Esophagus (tissue), 2 donors: ENCODE results near the gene PRPF19. TPM values are rescaled to one million over a fixed set of nuclear protein-coding genes. Genes with fewer than 3 reads are reported as not detected.

ENCODE experiments used
- H3K27ac ChIP-seq, 2 donors: one replicate each; pipeline ENCODE4 v1.5.1; 2013; ENCODE audit warnings: low read depth in 2 of 2, mild to moderate bottlenecking in 2 of 2, inconsistent platforms in 1 of 2, low read length in 1 of 2, moderate library complexity in 1 of 2
- H3K27me3 ChIP-seq, 2 donors: one replicate each; pipeline ENCODE4 v1.6.1; 2013; ENCODE audit warnings: low read length in 2 of 2, control low read depth in 1 of 2, mild to moderate bottlenecking in 1 of 2; ENCODE audit not compliant: insufficient read depth in 2 of 2, control insufficient read depth in 1 of 2
- H3K36me3 ChIP-seq, 2 donors: one replicate each; pipeline ENCODE4 v1.6.1; 2013; ENCODE audit warnings: low read length in 1 of 2; ENCODE audit not compliant: control insufficient read depth in 2 of 2, insufficient read depth in 2 of 2
- H3K4me1 ChIP-seq, 2 donors: one replicate each; pipeline ENCODE4 v1.6.1; 2013; ENCODE audit warnings: low read length in 1 of 2; ENCODE audit not compliant: control insufficient read depth in 2 of 2, insufficient read depth in 2 of 2
- H3K4me3 ChIP-seq, 2 donors: one replicate each; pipeline ENCODE4 v1.5.1; 2013; ENCODE audit warnings: low read length in 2 of 2, mild to moderate bottlenecking in 2 of 2, low read depth in 1 of 2, moderate library complexity in 1 of 2
- H3K9me3 ChIP-seq, 2 donors: one replicate each; pipeline ENCODE4 v1.6.1; 2013; ENCODE audit warnings: mild to moderate bottlenecking in 2 of 2, low read depth in 1 of 2, low read length in 1 of 2, moderate library complexity in 1 of 2; ENCODE audit not compliant: control insufficient read depth in 2 of 2, insufficient read depth in 1 of 2
- WGBS, 2 donors: extraction: QIAGEN DNeasy Blood & Tissue Kit; methylation state at CpG; one replicate each; pipeline ENCODE4 v1.1.7; 2013; 5-methylcytosine and 5-hydroxymethylcytosine counted together
- polyA plus RNA-seq, 2 donors: library from polyadenylated mRNA; stranded (reverse); fragments of 200-250 nt; gene quantifications; one replicate each; pipeline ENCODE4 v1.2.3, GENCODE V29; 2013
- donor health status: healthy with polysubstance abuse.
- donor health status: Bipolar disorder and iron deficiency.

The PRPF19 gene
- polyA plus RNA-seq, 2 donors: 55.1 to 78.2 TPM

DNA sequence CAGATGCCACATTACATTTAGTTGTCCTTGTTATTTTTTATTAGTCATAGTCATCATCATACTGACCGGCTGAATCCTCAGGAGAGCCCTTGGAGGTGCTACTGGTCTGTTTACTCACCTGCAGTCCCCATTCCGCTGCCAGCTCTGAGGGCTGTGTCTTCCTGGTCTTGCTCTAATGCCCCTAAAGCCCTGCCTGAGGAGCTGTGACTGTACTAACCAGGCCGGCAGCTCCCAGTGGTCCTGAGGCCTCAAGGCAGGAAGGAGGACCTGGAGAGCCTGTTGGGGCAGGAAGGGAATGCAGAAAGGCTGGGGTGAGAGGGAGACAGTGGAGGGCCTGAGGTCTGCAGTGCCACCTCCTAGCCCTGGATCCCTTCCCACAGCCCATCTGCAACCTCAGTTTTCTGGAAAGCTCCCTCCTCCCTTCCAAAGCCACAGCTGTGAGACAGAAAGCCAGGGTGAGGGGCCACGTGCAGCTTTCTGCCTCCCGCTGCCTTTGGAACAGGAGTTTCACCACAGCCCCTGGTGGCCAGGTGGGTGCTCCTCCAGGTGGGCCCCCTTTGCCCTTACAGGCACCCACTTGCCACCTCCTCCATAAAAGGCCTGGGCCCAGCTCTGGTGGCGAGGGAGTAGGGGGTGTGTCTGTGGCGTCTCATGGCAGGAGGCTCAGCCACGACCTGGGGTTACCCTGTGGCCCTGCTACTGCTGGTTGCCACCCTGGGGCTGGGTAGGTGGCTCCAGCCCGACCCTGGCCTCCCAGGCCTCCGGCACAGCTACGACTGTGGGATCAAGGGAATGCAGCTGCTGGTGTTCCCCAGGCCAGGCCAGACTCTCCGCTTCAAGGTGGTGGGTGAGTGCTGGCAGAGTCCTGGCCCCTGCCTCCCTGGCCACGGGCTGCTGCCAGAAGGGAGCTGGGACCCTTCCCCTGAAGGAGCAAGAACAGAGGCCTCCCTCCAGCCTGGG, 39.2 kb downstream of the PRPF19 start, which contains the start of gene ZP1:
TSS of gene ZP1 (plus strand) at position 632 of the 960 bp plus-strand sequence. CDS start at position 652, 20 bp downstream.
- Histone ChIP-seq H3K36me3 (no peaks in the 10 kb centered on the region), H3K4me1 (peaks cover 3 to 7% of the 10 kb centered on the region in 2 donors)
- WGBS, 2 donors: 67 to 74% methylated on average over 12 to 13 of the region's 13 CpGs

GRCh38 chr11:60864856-60865513, 41.4 kb downstream of the PRPF19 start:
- Histone ChIP-seq H3K36me3 (no peaks in the 10 kb centered on the region), H3K4me1 (peaks cover 3 to 6% of the 10 kb centered on the region in 2 donors), H3K4me3 (no peak overlapping the region), H3K27me3 (no peaks in the 10 kb centered on the region), H3K9me3 (no peaks in the 10 kb centered on the region), H3K27ac (no peak overlapping the region)
- 75 to 79% methylated on average over 7 of the region's 7 CpGs for WGBS, 2 donors

More for the DNA sequence above, 39.2 kb downstream of the PRPF19 start, which contains the start of gene ZP1:
- Histone ChIP-seq H3K27me3 (no peaks in the 10 kb centered on the region), H3K9me3 (no peaks in the 10 kb centered on the region), H3K27ac (no peak within 1 kb of the TSS), H3K4me3 (no peak within 1 kb of the TSS)

DNA sequence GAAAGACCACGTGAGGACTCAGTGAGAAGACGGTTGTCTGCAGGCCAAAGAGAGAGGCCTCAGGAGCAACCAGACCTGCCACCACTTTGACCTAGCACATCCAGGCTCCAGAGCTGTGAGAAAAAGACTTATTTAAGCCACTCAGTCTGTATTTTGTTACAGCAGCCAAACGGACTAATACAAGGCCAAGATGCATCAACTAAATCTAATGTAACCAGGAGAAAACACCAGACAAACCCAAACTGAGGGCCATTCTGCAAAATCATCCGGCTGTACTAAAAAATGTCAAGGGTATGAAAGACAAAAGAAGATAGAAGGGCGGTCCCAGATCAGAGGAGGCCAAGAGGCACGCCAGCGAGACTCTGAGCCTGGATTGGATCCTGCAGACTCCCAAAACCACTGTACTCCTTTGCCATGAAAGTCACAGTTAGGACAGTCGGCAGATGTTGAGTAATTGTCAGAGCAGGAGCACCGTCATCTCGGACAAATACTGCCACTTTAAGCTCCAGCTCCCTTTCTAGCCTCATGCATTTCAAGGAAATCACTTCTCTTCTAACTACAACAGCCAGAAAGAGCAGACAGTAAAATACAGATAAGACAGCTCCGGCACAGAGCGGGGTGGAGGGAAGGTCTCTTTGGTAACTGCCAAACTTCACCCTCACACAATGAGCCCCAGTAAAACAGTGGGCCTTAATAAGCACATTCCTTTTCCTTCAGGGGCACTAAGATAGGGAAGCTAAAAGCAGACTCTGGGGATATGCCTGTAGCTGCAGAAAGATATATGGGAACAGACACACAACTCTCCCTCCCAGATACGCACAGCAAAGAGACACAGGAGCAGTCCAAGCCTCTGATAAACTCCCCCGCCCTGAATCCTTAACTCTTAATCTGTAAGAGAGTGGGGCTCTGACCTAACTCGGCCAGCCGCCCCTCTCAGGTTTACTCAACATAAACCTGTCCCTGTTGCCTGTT, 42.5 kb downstream of the PRPF19 start:
- no peaks in the 10 kb centered on the region for H3K36me3 ChIP-seq
- WGBS, 2 donors: 82 to 84% methylated on average over 16 of the region's 16 CpGs
- H3K4me1 ChIP-seq: peaks cover 3 to 6% of the 10 kb centered on the region in 2 donors
- no peak overlapping the region for H3K27ac ChIP-seq
- H3K9me3 ChIP-seq: no peaks in the 10 kb centered on the region
- H3K27me3 ChIP-seq: no peaks in the 10 kb centered on the region
- H3K4me3 ChIP-seq: no peak overlapping the region

- H3K4me1 ChIP-seq: peaks cover 3 to 4% of the 10 kb centered on the region in 2 donors
- H3K36me3 ChIP-seq: no peaks in the 10 kb centered on the region
- H3K27me3 ChIP-seq: no peaks in the 10 kb centered on the region
- H3K27ac ChIP-seq: no peak overlapping the region
- H3K4me3 ChIP-seq: no peak overlapping the region
- H3K9me3 ChIP-seq: no peaks in the 10 kb centered on the region
- WGBS, 2 donors: 91 to 93% methylated on average over 9 of the region's 9 CpGs
These were observed 44.2 kb downstream of the PRPF19 start for GRCh38 chr11:60862171-60862570.

DNA sequence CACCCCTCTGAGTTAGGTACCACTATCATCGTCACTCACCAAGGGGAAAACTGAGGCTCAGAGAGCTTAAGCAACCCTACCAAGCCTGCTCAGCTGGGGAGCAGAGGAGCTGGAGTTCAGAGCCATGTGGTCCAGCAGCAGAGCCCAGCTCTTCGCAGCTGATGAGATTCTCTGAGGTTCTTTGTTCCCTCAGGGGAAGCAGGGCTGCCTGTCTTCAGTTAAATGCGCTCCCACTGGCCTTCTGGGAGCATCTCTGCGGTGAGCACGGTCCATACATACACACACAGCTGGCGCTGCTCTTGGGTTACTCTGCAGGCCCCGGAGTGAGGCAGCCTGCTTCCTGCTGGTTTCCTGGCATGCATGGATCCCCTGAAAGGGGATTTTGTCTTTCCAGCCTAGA, 45.4 kb downstream of the PRPF19 start:
- 61 to 67% methylated on average over 7 of the region's 7 CpGs for WGBS, 2 donors
- H3K9me3 ChIP-seq: no peaks in the 10 kb centered on the region

DNA sequence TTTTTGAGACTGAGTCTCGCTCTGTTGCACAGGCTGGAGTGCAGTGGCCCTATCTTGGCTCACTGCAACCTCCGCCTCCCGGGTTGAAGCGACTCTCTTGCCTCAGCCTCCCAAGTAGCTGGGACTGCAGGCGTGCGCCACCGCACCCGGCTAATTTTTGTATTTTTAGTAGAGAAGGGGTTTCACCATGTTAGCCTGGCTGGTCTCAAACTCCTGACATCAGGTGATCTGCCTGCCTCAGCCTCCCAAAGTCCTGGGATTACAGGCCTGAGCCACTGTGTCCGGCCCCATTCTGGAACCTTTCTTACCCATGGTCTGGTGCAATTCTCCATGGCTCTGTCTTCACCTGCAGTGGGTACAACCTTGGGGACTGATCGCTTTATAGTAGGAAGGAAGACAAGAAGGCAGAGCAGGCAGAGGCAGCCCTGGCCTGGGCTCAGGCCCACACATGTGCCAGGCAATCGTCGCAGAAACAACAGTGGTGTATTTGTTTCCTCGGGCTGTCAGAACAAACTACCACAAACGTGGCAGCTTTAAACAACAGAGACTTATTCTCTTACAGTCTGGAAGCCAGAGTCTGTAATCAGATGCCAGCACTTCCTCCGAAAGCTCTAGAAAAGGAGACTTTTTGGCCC, 46.7 kb downstream of the PRPF19 start:
- Histone ChIP-seq H3K27me3 (no peaks in the 10 kb centered on the region), H3K36me3 (no peaks in the 10 kb centered on the region), H3K4me3 (no peak overlapping the region), H3K9me3 (no peaks in the 10 kb centered on the region), H3K27ac (no peak overlapping the region), H3K4me1 (no peaks in the 10 kb centered on the region)
- WGBS, 2 donors: 84 to 85% methylated on average over 15 of the region's 15 CpGs

More for the DNA sequence above, 45.4 kb downstream of the PRPF19 start:
- Histone ChIP-seq H3K27me3 (no peaks in the 10 kb centered on the region), H3K4me1 (no peaks in the 10 kb centered on the region), H3K27ac (no peak overlapping the region), H3K4me3 (no peak overlapping the region), H3K36me3 (no peaks in the 10 kb centered on the region)

DNA sequence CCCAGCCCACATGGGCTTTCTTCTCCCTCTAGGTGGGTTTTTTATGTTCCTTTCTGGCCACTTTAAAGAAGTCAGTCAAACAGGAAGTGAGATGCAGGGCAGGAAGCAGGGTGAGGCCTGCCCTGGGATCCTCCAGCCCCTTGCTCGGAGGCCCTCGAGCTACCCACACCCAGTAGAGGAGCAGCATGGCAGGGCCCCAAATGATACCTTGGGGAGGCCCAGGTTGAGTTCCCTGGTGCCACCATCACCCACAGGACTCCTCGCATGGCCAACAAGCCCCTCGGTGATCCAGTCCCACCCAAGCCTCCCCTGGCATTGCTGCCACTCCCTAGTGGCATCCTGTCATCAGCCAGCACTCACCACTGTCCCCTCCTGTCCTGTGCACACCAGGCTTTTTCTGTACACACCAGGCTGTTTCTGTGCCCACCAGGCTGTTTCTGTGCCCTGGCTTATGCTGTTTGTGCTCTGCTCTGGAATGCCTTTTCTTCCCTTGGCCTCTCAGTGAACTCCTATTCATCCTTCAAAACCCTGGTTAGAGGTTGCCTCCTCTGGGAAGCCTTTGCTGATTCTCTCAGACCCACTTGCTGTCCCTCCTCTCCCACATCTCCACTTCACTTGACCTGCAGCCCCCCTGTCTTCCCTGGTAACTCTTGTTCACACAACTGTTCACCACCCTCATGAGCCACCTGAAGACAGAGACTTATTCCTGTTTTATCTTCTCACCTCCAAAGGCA, 47.5 kb downstream of the PRPF19 start:
- Histone ChIP-seq H3K4me3 (no peak overlapping the region), H3K4me1 (no peaks in the 10 kb centered on the region), H3K36me3 (no peaks in the 10 kb centered on the region), H3K27me3 (no peaks in the 10 kb centered on the region), H3K9me3 (no peaks in the 10 kb centered on the region), H3K27ac (no peak overlapping the region)
- WGBS, 2 donors: 68 to 73% methylated on average over 4 of the region's 4 CpGs

DNA sequence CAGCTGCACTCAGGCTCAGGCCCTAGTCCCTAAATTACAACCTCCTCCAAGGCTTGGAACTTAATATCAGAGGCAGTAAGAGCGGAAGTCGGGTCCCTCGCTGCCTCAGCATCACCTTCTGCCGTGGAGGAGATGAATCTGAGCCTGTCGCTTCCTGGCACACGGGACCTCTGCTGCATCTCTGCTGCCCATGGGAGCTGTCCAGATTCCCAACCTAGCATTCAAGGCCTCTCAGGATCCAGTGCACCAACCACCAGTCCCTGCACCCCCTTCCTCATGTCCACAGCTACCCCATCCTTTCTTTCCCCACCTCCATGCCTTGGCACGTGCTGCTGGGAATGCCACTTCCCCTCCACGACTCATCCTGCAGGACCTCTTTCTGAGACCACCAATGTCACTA, 48.1 kb downstream of the PRPF19 start:
- H3K4me1 ChIP-seq: no peaks in the 10 kb centered on the region
- no peak overlapping the region for H3K27ac ChIP-seq
- no peaks in the 10 kb centered on the region for H3K36me3 ChIP-seq
- no peak overlapping the region for H3K4me3 ChIP-seq
- no peaks in the 10 kb centered on the region for H3K9me3 ChIP-seq
- 82 to 85% methylated on average over 8 of the region's 8 CpGs for WGBS, 2 donors
- no peaks in the 10 kb centered on the region for H3K27me3 ChIP-seq
